GM20000 (cell line): Measurements from ENCODE around the gene TOMM40L.
A peak's percentile ranks its signal among the peaks of the same experiment; 100 is the strongest.

Experiments used
- DNase-seq: peaks from one replicate; pipeline ENCODE4 v3.0.0; 2012; ENCODE audit warnings: low spot score
- TF ChIP-seq, protein P1 (sequence below): IDR thresholded peaks from 2 replicates; pipeline ENCODE4 v1.5.1; 2012; ENCODE audit warnings: mild to moderate bottlenecking, control low read depth; ENCODE audit errors: extremely low read depth, missing control alignments

The TOMM40L gene

DNA sequence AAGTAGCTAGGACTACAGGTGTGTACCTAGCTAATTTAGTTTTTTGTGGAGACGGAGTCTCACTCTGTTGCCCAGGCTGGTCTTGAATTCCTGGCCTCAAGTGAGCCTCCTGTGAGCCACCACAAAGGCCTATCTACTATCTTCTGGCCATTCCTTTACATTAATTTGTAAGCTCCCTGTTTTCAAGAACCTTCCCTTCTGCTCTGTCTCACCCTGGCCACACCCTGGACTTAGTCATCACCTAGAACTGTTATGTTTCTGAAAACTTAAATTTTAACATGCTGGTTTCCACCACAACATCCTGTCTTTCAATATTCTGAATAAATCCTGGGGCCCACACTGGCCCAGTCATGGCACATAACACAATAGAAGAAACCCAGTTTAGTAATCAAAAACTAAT lies 43.6 kb upstream of the TOMM40L start:
- TF ChIP-seq, protein P1, sequence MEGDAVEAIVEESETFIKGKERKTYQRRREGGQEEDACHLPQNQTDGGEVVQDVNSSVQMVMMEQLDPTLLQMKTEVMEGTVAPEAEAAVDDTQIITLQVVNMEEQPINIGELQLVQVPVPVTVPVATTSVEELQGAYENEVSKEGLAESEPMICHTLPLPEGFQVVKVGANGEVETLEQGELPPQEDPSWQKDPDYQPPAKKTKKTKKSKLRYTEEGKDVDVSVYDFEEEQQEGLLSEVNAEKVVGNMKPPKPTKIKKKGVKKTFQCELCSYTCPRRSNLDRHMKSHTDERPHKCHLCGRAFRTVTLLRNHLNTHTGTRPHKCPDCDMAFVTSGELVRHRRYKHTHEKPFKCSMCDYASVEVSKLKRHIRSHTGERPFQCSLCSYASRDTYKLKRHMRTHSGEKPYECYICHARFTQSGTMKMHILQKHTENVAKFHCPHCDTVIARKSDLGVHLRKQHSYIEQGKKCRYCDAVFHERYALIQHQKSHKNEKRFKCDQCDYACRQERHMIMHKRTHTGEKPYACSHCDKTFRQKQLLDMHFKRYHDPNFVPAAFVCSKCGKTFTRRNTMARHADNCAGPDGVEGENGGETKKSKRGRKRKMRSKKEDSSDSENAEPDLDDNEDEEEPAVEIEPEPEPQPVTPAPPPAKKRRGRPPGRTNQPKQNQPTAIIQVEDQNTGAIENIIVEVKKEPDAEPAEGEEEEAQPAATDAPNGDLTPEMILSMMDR: no peak
- peak; percentile 52 for DNase-seq

DNA sequence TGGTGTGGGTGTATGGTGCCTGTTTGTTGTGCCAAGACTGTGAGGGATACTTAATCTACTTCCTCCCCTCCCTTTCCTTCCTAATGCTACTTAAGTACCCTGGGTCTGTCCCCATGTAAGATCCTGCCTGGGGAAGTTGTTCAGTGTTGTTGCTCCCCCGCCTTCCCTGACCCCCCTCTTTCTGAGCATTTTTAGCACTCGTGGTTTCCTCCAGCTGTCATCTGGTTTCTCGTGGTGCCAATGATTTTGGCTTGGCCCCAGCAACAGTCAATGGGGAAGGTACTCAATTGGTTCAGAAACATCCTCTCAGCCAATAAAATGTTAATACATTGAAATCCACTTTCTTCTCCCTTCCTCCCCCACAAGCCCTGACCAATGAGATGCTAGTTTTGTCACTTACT lies 40.6 kb upstream of the TOMM40L start:
- TF ChIP-seq, protein P1: no peak
- DNase-seq: peak; percentile 89

DNA sequence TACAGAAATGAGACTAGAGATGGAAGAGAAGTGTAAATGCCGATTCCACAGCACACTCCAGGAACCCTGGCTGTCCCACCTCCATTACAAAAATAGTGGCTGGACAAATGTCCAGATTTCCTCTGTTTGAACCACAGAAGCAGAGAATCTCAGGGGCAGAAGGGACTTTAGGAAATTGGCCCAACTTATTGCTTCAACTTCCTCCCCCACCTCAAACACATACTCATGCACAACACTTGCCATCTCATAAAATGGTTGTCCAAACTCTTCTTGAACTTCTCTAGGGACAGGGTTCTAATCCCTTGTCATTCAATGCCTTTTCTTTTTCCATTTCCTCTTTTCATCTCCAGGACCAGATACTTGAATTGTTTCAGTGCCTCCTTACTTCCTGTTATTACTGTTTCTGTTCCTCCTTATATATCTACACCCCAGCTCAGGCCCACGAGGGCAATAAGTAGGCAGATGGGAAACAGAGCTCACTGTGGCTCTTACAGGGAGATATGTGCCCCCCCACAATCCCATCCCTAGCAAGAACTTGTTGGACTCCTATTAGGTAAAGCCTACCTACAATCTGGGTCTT lies 40.0 kb upstream of the TOMM40L start:
- TF ChIP-seq, protein P1: no peak
- peak; percentile 44 for DNase-seq

DNA sequence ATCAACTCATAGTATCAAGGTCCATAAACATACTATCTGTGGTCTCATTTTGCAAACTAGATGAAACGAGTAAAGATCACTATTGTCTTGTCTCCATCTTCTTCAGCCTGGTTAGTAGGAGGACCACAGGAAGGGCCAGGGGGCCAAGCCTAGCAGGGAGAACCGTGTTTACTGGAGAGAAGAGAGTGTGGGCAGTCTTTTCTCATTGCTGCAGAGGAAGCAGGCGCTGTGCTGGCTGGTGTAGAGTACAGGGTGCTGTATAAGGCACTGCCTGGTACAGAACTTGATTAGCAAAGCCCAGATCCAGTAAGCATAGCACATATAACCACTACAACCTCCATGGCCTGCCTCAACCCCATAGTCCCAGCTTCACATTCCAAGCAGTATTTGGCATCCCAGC lies 38.5 kb upstream of the TOMM40L start:
- TF ChIP-seq, protein P1: no peak
- no peak for DNase-seq

DNA sequence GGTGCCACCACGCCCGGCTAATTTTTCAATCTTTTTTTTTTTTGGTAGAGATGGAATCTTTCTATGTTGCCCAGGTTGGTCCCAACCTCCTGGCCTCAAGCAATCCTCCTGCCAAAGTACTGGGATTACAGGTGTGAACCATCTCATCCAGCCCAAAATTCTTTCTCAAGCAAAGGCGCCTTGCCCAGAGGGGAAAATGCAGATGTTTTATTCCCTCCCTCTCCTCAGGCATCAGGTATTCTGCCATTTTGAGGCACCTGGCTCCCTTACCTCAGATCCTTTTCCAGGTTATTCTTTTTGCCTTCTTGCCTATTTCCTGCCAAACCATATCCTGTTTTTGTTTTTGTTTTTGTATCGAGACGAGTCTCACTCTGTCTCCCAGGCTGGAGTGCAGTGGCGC lies 37.5 kb upstream of the TOMM40L start:
- DNase-seq: no peak
- TF ChIP-seq, protein P1: no peak

DNA sequence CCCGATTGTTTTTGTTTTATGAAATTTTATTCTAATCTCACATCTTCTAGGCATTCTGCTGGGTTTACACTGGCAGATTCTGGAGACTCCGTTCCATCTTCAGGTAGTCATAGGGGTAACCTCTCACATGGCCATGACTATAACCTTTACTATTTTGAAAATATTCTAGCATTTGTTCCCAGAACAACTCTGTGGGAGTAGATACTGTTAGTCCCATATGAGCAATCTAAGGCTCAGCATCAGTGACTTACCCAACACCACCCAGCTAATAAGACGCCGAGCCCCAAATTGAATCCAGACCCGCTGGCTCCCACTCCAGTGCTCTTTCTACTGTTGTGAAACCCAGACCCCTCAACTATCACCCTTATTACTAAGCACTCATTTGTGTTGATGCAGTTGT lies 36.8 kb upstream of the TOMM40L start:
- DNase-seq: no peak
- TF ChIP-seq, protein P1: no peak

DNA sequence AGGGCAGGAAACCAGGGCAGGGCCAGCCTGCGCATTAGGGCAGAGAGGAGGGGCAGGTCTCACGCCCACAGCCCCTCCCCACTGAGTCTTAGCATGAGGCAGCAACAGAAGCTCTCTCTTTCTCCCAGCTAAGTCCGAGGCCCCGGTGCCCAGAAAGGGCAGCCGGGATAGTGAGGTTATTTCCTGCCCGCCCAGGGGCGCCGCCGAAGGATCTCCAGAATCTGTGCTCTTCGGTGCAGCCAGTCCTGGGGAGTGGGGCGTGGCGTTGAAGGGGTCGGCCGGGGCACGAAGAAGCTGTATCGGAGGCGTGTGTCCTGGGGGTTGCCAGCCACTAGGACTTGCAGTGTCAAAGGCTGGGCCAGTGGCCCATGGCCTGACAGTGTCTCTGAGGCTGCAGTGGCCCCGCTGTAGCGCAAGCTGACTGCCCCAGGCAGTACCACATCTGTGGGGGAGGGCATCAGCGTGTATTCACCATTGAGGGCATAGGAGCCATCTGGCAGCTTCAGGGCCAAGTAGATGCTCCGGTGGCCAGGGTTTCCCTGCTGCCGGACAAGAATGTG lies 34.8 kb upstream of the TOMM40L start:
- no peak for DNase-seq
- TF ChIP-seq, protein P1: no peak
